KOPT-K1 (cell line): Measurements from ENCODE around the gene DHX57.
"Not testable (repeated sequence)": the region's sequence is repeated elsewhere in the genome, so short reads cannot be mapped to it uniquely, and the experiment has no call there.

Source experiments
- H3K27ac ChIP-seq: fragments of 200-600 bp; sonication (generic); 2 replicates; pipeline ENCODE4 v1.5.1; 2016; ENCODE audit warnings: antibody characterized with exemption, mild to moderate bottlenecking, low read depth, low read length; ENCODE audit not compliant: poor library complexity, severe bottlenecking
- H3K36me3 ChIP-seq: fragments of 200-600 bp; sonication (generic); 2 replicates; pipeline ENCODE4 v1.5.1; 2017; ENCODE audit warnings: antibody characterized with exemption, mild to moderate bottlenecking, low read length, moderate library complexity; ENCODE audit not compliant: insufficient read depth
- H3K9me3 ChIP-seq: fragments of 200-600 bp; sonication (generic); 2 replicates; pipeline ENCODE4 v1.5.1; 2017; ENCODE audit warnings: antibody characterized with exemption, low read length, mild to moderate bottlenecking; ENCODE audit not compliant: insufficient read depth, poor library complexity, severe bottlenecking

DHX57 gene

DNA sequence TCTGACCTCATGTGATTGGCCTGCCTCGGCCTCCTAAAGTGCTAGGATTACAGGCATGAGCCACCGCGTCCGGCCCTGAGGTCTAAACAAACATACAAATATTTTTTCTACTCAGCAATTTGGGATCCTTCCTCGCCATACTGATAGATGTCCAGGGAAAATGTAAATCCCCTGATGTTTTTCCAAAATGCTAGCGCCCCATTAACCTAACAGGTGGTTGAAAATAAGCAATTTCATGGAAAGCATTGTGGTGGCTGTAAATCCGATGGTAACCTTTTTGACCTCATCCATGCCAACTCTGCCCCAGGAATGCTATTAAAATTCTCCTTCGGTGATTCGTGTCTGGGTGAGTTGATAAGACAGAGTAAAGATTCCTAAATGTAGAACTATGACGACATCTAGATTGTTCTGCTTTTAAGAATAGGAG, 78.5 kb downstream of the DHX57 start:
- Histone ChIP-seq H3K9me3 (no peaks in the 10 kb centered on the region), H3K27ac (no peak overlapping the region), H3K36me3 (peaks cover 12% of the 10 kb centered on the region)

DNA sequence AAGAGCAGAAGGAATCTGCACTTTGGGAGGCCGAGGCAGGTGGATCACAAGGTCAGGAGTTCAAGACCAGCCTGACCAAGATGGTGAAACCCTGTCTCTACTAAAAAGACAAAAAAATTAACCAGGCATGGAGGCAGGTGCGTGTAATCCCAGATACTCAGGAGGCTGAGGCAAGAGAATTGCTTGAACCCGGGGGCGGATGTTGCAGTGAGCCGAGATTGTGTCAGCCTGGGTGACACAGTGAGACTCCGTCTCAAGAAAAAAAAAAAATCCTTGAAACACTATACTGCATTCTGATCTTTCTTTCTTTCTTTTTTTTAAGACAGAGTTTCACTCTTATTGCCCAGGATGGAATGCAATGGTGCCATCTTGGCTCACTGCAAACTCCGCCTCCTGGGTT, 80.7 kb downstream of the DHX57 start:
- not testable (repeated sequence) for H3K36me3 ChIP-seq, H3K9me3 ChIP-seq, H3K27ac ChIP-seq

DNA sequence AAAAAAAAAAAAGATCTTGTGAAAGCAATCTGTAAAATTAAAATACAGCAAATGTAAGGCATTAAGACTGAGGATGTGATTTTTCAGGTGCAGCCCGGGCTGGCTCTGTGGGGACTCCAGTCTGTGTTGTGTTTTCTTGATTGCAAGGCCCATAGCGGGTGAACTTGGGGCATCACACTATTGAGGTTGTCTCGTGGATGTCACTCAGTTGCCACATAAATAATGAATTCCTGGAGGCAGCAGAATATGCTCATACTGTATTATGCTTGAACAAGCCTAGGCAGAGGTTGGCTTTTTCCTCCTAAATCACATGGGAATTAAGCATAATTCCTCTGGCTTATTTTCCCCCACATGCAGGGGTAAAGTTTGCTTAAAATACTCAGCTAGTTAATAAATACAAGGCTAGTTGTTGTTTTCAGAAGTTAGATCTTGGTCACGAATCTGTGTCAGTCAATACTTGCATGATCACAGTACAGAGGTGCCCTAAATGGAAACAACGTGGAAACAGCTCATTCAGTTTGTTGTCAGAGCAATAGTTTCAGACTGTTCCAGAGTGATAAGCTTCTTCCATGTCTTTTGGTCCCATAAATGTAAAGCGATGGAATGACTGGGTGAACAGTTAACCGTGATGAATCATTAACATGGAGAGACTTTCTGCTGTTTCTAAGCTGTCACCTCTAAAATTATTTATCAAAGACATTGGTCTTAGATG, 81.3 kb downstream of the DHX57 start:
- Histone ChIP-seq H3K36me3 (peaks cover 4% of the 10 kb centered on the region; the same call in 1 of the 2 replicates), H3K27ac (no peak overlapping the region), H3K9me3 (no peaks in the 10 kb centered on the region)

DNA sequence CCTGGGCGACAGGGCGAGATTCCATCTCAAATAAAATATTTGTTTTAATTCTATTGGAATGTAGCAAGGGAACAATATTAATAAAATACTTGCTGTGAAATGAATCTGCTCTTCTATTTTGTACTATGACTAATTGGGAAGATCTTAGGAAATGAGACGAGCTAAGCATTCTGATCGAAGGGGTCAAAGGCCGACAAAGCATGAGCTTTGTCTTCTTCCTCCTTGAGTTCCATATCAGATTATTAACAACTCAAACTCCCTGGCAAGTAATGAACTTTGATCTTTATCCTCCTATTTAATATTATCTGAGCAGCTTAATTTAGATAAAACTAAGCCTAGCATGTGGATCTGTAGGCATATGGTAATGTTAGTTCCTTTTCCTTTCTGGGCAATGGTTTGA, 82.2 kb downstream of the DHX57 start:
- no peaks in the 10 kb centered on the region for H3K9me3 ChIP-seq

GRCh38 chr2:38792751-38793150, 83.0 kb downstream of the DHX57 start:
- Histone ChIP-seq H3K27ac (no peak overlapping the region), H3K36me3 (no peaks in the 10 kb centered on the region), H3K9me3 (no peaks in the 10 kb centered on the region)

More for the DNA sequence above, 82.2 kb downstream of the DHX57 start:
- Histone ChIP-seq H3K36me3 (peaks cover 4% of the 10 kb centered on the region; the same call in 1 of the 2 replicates), H3K27ac (no peak overlapping the region)

GRCh38 chr2:38792321-38792720, 83.4 kb downstream of the DHX57 start:
- H3K9me3 ChIP-seq, H3K36me3 ChIP-seq, H3K27ac ChIP-seq: not testable (repeated sequence)

GRCh38 chr2:38791744-38792143, 84.0 kb downstream of the DHX57 start:
- Histone ChIP-seq H3K36me3 (no peaks in the 10 kb centered on the region), H3K9me3 (no peaks in the 10 kb centered on the region), H3K27ac (no peak overlapping the region)

GRCh38 chr2:38789691-38790090, 86.0 kb downstream of the DHX57 start:
- Histone ChIP-seq H3K27ac (no peak overlapping the region), H3K36me3 (no peaks in the 10 kb centered on the region), H3K9me3 (no peaks in the 10 kb centered on the region)

DNA sequence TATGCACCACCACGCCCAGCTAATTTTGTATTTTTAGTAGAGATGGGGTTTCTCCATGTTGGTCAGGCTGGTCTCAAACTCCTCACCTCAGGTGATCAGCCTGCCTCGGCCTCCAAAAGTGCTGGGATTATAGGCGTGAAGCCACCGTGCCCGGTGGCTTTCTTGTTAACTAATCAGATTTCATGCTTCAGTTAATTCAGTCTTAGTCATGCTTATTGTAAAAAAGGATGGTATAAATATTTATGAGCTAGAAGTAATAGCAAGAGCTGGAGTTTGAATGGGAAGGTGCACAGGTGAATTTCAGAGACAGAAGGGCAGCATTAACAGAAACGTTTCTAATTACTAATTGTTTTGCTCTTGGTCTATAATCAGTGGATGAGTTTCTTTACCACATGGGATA, 87.4 kb downstream of the DHX57 start:
- Histone ChIP-seq H3K36me3 (peaks cover 7% of the 10 kb centered on the region; the same call in 1 of the 2 replicates), H3K9me3 (no peaks in the 10 kb centered on the region)

DNA sequence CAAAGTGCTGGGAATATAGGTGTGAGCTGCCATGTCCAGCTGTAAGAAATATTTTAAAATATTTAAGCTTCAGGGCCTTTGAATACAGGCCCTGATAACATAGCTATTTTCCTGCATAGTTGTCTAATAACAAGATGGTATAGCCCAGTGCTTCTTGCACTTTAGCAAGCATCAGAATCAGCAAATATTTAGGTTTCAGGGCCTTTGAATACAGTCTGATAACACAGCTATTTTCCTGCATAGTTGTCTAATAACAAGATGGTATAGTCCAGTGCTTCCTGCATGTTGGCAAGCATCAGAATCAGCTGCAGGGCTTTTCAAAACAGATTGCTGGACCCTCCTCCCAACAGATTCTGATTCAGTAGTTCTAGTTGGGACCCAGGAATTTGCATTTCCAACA, 92.1 kb downstream of the DHX57 start:
- Histone ChIP-seq H3K9me3 (no peaks in the 10 kb centered on the region), H3K36me3 (peaks cover 28% of the 10 kb centered on the region; the same call in 1 of the 2 replicates), H3K27ac (no peak overlapping the region)

More for the DNA sequence above, 87.4 kb downstream of the DHX57 start:
- no peak overlapping the region for H3K27ac ChIP-seq

DNA sequence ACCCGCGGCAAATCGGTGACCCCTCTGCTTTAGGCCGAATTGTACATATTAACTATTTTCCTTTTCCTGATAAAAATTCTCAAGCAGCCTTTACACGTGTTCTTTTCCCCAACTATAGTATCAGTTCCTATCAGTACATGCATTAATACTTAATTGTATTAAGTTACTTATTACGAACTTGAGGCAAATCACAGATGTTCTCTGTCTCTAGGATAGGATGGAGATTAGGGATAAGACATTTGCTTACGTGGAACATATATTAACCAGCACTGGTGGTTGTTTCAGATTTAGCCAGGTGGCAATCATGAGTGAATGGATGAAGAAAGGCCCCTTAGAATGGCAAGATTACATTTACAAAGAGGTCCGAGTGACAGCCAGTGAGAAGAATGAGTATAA, 97.0 kb downstream of the DHX57 start:
- Histone ChIP-seq H3K27ac (peak overlapping the region; percentile 84), H3K9me3 (no peaks in the 10 kb centered on the region), H3K36me3 (peaks cover 24% of the 10 kb centered on the region; the same call in 1 of the 2 replicates)

DNA sequence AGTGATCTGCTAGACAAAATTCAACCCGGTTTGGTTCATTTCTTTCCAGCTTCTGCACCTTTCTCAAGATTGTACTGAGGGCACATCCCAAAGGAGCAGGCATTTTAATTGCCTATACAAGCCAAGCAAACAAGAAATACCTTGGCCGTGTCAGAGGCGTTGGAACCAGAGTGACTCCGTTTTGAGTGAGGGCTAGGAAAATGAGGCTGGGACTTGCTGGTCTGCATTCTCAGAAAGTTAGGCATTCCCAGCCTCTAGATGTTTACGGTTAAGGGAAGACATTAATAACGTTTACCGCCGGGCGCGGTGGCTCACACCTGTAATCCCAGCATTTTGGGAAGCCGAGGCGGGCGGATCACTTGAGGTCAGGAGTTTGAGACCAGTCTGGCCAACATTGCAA, 99.2 kb downstream of the DHX57 start:
- H3K36me3 ChIP-seq: peaks cover 13% of the 10 kb centered on the region; the same call in 1 of the 2 replicates
- no peaks in the 10 kb centered on the region for H3K9me3 ChIP-seq
- no peak overlapping the region for H3K27ac ChIP-seq

- Histone ChIP-seq H3K36me3 (peaks cover 6% of the 10 kb centered on the region; the same call in 1 of the 2 replicates), H3K9me3 (no peaks in the 10 kb centered on the region), H3K27ac (no peak overlapping the region)
These were observed 99.9 kb downstream of the DHX57 start for GRCh38 chr2:38775921-38776225.

DNA sequence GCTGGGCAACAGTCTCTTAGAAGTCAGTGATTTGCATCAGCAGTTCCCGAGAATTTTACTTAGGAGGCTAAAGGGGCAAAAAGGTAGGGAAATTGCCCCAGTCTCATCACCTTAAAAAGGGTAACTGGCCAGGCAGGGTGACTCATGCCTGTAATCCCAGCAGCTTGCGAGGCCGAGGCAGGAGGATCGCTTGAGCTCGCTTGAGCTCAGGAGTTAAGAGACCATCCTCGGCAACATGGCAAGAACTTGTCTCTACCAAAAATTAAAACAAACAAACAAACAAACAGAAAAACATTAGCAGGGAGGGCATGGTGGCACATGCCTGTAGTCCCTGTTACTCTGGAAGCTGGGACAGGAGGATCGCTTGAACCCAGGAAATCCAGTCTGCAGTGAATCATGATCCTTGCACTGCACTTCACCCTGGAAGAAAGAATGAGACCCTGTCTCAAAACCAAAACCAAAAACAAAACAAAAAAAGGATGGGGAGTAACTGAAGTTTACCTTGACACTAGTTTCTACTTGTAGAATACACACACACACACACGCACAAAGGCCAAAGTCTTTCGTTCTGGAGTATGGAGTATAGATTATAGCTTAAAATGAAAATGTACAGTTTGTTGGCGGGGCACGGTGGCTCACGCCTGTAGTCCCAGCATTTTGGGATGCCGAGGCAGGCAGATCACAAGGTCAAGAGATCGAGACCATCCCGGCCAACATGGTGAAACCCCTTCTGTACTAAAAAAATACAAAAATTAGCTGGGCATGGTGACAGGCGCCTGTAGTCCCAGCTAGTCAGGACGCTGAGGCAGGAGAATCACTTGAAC, 100.4 kb downstream of the DHX57 start:
- Histone ChIP-seq H3K9me3 (no peaks in the 10 kb centered on the region), H3K36me3 (peaks cover 2% of the 10 kb centered on the region; the same call in 1 of the 2 replicates), H3K27ac (no peak overlapping the region)

- H3K9me3 ChIP-seq: no peaks in the 10 kb centered on the region
- no peaks in the 10 kb centered on the region for H3K36me3 ChIP-seq
- H3K27ac ChIP-seq: no peak overlapping the region
These were observed 104.1 kb downstream of the DHX57 start for GRCh38 chr2:38771632-38772031.
